Stomach smooth muscle (tissue), 2 donors: Measurements from ENCODE around the gene OBSL1.

Source experiments
- H3K27ac ChIP-seq: one replicate; pipeline ENCODE4 v1.7.0; 2013; ENCODE audit warnings: mild to moderate bottlenecking, low read length, inconsistent platforms
- H3K27me3 ChIP-seq, 2 donors: one replicate each; pipeline ENCODE4 v1.7.0; 2013; ENCODE audit warnings: low read length in 2 of 2; ENCODE audit not compliant: insufficient read depth in 2 of 2, control insufficient read depth in 1 of 2
- H3K36me3 ChIP-seq, 2 donors: one replicate each; pipeline ENCODE4 v1.7.0; 2013; ENCODE audit warnings: low read length in 2 of 2; ENCODE audit not compliant: control insufficient read depth in 2 of 2, insufficient read depth in 2 of 2
- H3K4me1 ChIP-seq: one replicate; pipeline ENCODE4 v1.7.0; 2013; ENCODE audit warnings: low read length; ENCODE audit not compliant: control insufficient read depth, insufficient read depth
- H3K4me3 ChIP-seq, 2 donors: one replicate each; pipeline ENCODE4 v1.7.0; 2013; ENCODE audit warnings: low read length in 2 of 2
- H3K9ac ChIP-seq, 2 donors: one replicate each; pipeline ENCODE4 v1.7.0; 2013; ENCODE audit warnings: low read length in 2 of 2, mild to moderate bottlenecking in 1 of 2
- H3K9me3 ChIP-seq, 2 donors: one replicate each; pipeline ENCODE4 v1.7.0; 2013; ENCODE audit warnings: low read length in 2 of 2; ENCODE audit not compliant: control insufficient read depth in 2 of 2
- donor health status: healthy.
- donor health status: Pancreatic carcinoma.

Gene OBSL1

GRCh38 chr2:219595256-219595655 is 23.9 kb upstream of the OBSL1 start:
- Histone ChIP-seq H3K9ac (no peak overlapping the region), H3K4me3 (no peak overlapping the region), H3K36me3 (no peaks in the 10 kb centered on the region), H3K27ac (no peak overlapping the region), H3K4me1 (peaks cover 9% of the 10 kb centered on the region), H3K27me3 (no peaks in the 10 kb centered on the region), H3K9me3 (no peaks in the 10 kb centered on the region)

GRCh38 chr2:219593154-219593553 is 21.8 kb upstream of the OBSL1 start:
- H3K4me3 ChIP-seq = no peak overlapping the region
- peaks cover 2% of the 10 kb centered on the region for H3K4me1 ChIP-seq
- no peak overlapping the region for H3K9ac ChIP-seq
- H3K9me3 ChIP-seq = no peaks in the 10 kb centered on the region
- H3K27me3 ChIP-seq = no peaks in the 10 kb centered on the region
- H3K36me3 ChIP-seq = no peaks in the 10 kb centered on the region
- H3K27ac ChIP-seq = no peak overlapping the region

GRCh38 chr2:219592736-219593135 is 21.4 kb upstream of the OBSL1 start:
- H3K4me1 ChIP-seq = no peaks in the 10 kb centered on the region
- H3K27me3 ChIP-seq = no peaks in the 10 kb centered on the region
- H3K36me3 ChIP-seq = no peaks in the 10 kb centered on the region
- H3K9ac ChIP-seq = no peak overlapping the region
- H3K4me3 ChIP-seq = no peak overlapping the region
- H3K9me3 ChIP-seq = no peaks in the 10 kb centered on the region
- no peak overlapping the region for H3K27ac ChIP-seq

- H3K27ac ChIP-seq = no peak overlapping the region
- no peaks in the 10 kb centered on the region for H3K36me3 ChIP-seq
- no peaks in the 10 kb centered on the region for H3K27me3 ChIP-seq
- no peak overlapping the region for H3K9ac ChIP-seq
- H3K4me3 ChIP-seq = no peak overlapping the region
- H3K4me1 ChIP-seq = no peaks in the 10 kb centered on the region
- H3K9me3 ChIP-seq = no peaks in the 10 kb centered on the region
Observed at GRCh38 chr2:219591091-219591490, 19.8 kb upstream of the OBSL1 start.

GRCh38 chr2:219581346-219581745 is 10.0 kb upstream of the OBSL1 start:
- peaks cover 12 to 17% of the 10 kb centered on the region in 2 donors for H3K27me3 ChIP-seq
- no peak overlapping the region for H3K9ac ChIP-seq
- H3K4me3 ChIP-seq = no peak overlapping the region
- H3K4me1 ChIP-seq = no peaks in the 10 kb centered on the region
- H3K9me3 ChIP-seq = no peaks in the 10 kb centered on the region
- no peak overlapping the region for H3K27ac ChIP-seq
- no peaks in the 10 kb centered on the region for H3K36me3 ChIP-seq

DNA sequence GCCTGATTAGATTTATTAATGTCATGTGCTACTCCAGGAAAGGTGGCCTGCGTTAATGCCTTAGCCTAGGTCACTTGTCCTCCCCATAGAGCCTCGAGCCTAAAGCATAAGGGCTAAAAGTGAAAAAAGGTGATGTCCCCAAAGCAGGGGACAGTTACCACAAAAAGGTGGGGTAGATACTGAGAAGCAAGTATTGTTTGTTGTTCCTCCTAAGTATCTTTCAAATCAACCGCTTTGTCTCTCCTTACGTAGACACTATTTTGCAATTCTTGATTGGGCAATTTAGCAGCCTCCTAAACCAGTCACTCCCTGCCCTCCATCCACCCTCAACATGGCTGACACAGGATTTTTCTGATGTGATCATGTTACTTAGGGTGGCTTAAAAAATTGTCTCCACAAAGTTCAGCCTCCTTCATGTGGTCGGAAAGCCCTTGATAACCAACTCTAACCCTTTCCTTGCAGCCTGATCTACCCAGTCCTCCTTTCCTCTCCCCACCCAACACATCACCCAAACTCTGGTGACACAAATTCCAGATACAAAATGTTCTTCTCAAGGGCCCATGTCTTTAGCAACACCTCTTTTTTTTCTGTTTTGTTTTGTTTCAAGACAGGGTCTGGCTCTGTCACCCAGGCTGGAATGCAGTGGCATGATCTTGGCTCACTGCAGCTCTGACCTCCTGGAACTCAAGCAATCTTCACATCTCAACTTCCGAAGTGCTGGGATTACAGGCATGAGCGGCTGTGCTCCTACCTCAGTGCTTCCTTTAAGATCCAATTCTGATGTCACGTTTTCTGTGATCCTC is 7.7 kb upstream of the OBSL1 start:
- H3K9ac ChIP-seq = no peak overlapping the region
- no peaks in the 10 kb centered on the region for H3K36me3 ChIP-seq
- peaks cover 19 to 25% of the 10 kb centered on the region in 2 donors for H3K27me3 ChIP-seq
- H3K4me1 ChIP-seq = no peaks in the 10 kb centered on the region
- no peak overlapping the region for H3K4me3 ChIP-seq
- no peak overlapping the region for H3K27ac ChIP-seq
- H3K9me3 ChIP-seq = no peaks in the 10 kb centered on the region

GRCh38 chr2:219576505-219577388 is 5.4 kb upstream of the OBSL1 start:
- H3K27me3 ChIP-seq = peaks cover 19 to 25% of the 10 kb centered on the region in 2 donors
- H3K9me3 ChIP-seq = no peaks in the 10 kb centered on the region
- H3K27ac ChIP-seq = no peak overlapping the region
- H3K9ac ChIP-seq = no peak overlapping the region
- peaks cover under 1% of the 10 kb centered on the region for H3K4me1 ChIP-seq
- H3K4me3 ChIP-seq = no peak overlapping the region
- H3K36me3 ChIP-seq = no peaks in the 10 kb centered on the region

DNA sequence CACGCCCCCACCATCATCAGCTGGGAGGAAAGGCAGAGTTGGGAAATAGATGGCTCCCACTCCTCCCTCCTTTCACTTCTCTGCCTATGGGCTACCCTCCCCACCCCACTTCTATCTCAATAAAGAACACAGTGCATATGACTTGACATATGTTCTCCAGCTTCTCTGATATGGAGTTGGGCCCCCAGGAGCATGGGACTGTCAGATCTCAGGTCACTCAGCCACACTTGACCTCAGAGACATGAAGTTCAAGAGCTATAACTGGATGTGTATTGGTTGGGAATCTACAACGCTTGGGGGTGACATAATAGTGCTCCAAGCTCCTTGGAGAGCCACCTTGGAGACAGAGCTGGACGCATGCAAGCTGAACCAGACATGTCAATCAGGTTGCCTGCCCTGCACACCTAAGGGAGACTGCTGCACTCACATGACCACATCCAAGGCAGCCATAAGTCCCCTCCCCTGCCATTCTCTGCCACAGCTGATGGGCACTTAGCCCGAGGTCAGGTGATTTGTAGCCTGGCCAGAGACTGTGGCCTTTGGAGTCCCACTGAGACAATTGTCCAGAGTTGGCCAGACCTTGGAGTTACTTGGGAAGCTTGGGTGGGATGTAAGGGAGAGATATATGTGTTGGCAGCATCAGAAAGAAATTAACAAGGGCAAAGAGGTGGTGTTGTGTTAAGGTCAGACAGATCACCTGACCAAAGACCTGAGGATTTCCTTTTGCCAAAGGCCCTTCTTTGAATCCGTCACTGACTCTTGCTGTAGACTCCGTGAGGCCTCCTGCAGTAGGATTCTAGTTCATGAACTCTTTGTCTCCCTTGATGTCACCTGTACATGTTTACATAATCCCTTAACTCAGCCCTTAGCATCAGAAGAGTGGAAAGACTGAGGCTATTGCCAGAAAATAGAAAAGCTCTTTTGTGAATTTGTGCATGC is 4.5 kb upstream of the OBSL1 start:
- Histone ChIP-seq H3K9me3 (no peaks in the 10 kb centered on the region), H3K36me3 (no peaks in the 10 kb centered on the region), H3K27ac (no peak overlapping the region), H3K27me3 (peaks cover 19 to 25% of the 10 kb centered on the region in 2 donors), H3K4me1 (peaks cover 5% of the 10 kb centered on the region), H3K4me3 (no peak overlapping the region), H3K9ac (no peak overlapping the region)

- Histone ChIP-seq H3K27me3 (peaks cover 19 to 25% of the 10 kb centered on the region in 2 donors), H3K9ac (no peak overlapping the region), H3K36me3 (no peaks in the 10 kb centered on the region), H3K27ac (no peak overlapping the region), H3K4me3 (no peak overlapping the region), H3K4me1 (peaks cover 12% of the 10 kb centered on the region), H3K9me3 (no peaks in the 10 kb centered on the region)
Observed at GRCh38 chr2:219574484-219575311, 3.4 kb upstream of the OBSL1 start.
